ENCODE results near the gene DEPDC5.
"Not testable (repeated sequence)": the region's sequence is repeated elsewhere in the genome, so short reads cannot be mapped to it uniquely, and the experiment has no call there.

The DEPDC5 gene

GRCh38 chr22:31815383-31815814 lies 61.6 kb downstream of the DEPDC5 start:
- DNase-seq (ENCODE audit: low read depth): not testable (repeated sequence)

GRCh38 chr22:31816750-31817149 lies 62.9 kb downstream of the DEPDC5 start:
- no peak for DNase-seq (ENCODE audit: low read depth)

DNA sequence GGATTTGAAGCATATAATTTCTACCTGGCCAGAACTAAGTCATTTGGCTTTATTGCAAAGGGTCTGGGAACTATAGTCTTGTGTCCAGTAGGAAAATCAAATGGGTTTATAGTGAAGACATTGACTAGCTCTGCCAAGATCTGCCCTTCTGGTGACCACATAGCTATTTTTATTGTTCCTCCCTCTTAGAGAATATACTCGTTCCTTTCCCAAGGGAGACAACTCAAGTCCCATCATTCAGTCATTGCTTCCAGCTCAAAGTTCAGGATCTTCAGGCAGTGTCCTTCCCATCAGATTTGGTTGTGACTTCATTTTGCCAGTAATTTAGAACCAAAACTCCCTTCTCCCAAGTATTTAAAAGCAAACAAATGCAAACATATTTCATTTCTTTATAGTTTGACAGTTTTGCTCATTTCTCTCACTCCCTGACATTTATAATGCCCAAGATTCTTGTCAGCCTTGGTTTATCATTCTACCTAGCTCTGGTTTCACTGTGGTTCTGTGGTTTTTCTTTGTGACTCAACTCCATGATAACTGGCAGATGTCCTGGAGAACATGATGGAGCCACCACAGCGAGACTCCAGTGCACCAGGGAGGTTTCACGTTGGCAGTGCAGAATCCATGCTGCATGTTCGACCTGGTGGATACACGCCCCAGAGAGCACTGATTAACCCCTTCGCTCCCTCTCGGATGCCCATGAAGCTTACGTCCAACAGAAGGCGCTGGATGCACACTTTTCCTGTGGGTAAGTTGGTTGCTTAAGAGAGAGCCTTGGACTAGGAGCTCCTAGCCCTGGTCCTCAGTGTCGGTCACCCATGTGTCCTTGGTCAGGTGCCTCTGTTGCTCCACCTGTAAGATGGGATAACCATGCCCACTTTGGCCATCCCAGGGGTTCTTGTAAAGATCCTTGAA lies 64.9 kb downstream of the DEPDC5 start:
- no peak for DNase-seq (ENCODE audit: low read depth)

DNA sequence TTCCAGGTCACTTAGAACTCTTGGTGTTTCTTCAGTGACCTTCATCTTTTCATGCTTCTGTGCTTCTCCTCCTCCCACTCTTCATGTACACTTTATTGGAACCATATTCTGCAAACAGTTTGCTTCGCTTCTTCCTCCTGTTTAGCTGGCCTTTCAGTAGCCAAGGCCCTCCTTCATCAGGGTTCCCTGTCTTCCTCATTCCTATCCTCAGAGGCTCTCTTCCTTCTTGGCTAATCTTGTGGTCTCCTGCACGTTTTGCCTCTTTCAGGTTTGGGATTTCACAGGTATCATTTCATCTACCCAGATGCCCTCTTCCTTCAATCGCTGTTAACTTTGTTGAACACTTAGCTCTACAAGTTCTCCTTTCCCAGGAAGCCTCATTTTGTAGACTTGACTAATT lies 66.8 kb downstream of the DEPDC5 start:
- DNase-seq (ENCODE audit: low read depth): no peak

DNA sequence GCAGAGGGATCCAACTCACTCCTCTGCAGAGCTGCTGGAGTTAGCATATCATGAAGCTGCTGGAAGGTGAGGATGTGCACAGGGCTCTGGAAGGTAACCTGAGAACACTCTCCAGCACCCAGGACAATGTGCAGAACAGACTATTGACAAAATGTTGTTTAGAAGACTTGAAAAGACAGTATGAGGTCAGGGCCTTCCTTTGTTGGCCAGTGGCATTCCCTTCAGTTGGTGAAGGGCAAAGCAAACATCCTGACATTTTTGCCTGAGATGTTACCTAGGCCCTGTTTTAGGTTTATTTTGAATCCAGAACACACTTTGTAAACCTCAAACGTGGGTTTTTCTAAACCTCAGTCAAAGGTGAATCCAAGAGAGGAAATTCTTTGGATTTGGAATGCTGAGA lies 67.8 kb downstream of the DEPDC5 start:
- DNase-seq (ENCODE audit: low read depth): no peak

- DNase-seq (ENCODE audit: low read depth): no peak
Measured at GRCh38 chr22:31822523-31822922, 68.7 kb downstream of the DEPDC5 start.

GRCh38 chr22:31825513-31825912 lies 71.7 kb downstream of the DEPDC5 start:
- DNase-seq (ENCODE audit: low read depth): no peak

DNA sequence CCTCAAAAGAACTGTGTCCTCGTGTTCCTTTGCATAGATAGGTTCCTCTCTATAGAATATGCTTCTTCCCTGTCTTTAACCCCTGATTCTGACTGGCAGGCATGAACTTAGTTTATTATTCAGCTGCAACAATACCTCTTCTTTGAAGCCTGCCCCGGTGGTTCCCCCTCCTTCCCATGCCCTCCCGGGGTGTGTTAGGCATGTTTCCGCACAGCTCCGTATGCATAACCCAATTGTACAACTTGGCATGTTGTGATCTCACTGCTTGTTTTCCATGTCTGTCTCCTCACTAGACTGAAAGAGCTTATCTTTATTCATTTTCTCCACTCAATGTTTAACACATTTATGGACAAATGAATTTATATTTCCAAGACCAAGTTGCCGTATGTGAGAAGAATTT lies 72.6 kb downstream of the DEPDC5 start:
- DNase-seq (ENCODE audit: low read depth): no peak

DNA sequence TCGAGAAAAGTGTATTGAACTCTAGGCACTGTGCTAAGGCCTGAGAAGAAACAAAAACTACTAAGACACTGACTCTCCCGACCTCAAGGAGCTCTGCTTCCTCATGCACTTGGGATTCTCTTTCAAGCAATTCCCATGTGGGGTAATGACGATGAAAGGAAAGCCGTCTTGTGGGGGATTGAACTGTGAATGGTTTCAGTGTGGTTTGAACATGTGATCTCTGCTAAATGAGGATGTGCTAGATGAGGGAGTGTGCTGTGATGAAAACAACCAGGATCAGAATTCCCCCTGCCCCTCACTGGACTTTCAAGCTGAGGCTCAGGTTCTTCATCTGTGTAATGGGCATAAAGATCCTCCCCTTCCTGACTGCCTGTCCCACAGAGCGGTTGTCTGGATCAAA lies 74.9 kb downstream of the DEPDC5 start:
- DNase-seq (ENCODE audit: low read depth): no peak

GRCh38 chr22:31829505-31829904 lies 75.7 kb downstream of the DEPDC5 start:
- DNase-seq (ENCODE audit: low read depth): no peak

GRCh38 chr22:31830721-31831070 lies 76.9 kb downstream of the DEPDC5 start:
- DNase-seq (ENCODE audit: low read depth): no peak

- no peak for DNase-seq (ENCODE audit: low read depth)
Measured at GRCh38 chr22:31833930-31834329, 80.1 kb downstream of the DEPDC5 start.

- no peak for DNase-seq (ENCODE audit: low read depth)
Measured at GRCh38 chr22:31836010-31836409, 82.2 kb downstream of the DEPDC5 start.

GRCh38 chr22:31838917-31839316 lies 85.1 kb downstream of the DEPDC5 start:
- DNase-seq (ENCODE audit: low read depth): no peak

GRCh38 chr22:31839986-31840385 lies 86.2 kb downstream of the DEPDC5 start:
- DNase-seq (ENCODE audit: low read depth): no peak

- no peak for DNase-seq (ENCODE audit: low read depth)
Measured at GRCh38 chr22:31840585-31840984, 86.8 kb downstream of the DEPDC5 start.

DNA sequence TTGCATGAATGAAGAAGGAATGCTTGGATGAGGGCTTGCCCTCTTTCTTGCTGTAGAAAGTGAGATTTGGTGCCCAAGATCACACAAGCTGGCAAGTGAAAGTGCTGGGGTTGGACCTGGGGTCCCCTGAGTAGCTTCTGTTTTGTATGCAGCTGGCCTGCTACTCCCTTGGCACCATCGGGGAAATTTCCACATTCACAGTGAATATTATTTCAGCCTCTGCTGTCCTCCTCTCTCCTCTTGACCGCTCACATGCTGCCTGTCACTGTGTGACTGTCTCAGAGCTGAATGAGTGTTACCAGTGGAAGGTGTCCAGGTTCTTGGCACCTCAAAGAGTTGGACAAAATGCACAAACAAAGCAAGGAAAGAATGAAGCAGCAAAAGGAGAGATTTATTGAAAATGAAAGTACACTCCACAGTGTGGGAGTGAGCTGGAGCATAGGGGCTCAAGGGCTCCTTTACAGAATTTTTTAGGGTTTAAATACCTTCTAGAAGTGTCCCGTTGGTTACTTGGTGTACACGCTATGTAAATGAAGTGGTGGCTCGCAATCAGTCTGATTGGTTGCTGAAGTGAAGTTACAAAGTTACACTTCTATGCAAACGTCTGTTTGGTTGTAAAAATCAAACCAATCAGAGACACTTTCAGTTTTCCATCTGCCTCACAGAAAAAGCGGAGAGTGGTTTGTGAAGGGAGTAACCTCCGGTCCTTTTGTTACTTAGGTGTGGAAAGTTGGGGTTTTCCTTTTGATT lies 87.4 kb downstream of the DEPDC5 start:
- DNase-seq (ENCODE audit: low read depth): no peak

GRCh38 chr22:31843526-31843925 lies 89.7 kb downstream of the DEPDC5 start:
- DNase-seq (ENCODE audit: low read depth): no peak

DNA sequence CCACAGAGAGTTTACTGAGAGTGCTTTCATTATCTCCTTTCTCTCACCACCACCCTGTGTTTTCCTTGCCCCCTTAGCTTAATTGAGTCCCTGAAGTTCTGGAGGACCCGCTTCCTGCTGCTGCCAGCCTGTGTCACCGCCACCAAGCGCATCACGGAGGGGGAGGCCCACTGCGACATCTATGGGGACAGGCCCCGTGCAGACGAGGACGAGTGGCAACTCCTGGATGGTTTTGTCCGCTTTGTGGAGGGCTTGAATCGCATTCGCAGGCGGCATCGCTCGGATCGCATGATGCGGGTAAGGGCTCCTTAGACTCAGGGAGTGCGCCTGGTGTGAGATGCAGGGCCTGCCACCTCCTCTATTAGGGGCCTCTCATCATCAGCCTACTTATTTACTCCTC lies 91.1 kb downstream of the DEPDC5 start:
- DNase-seq (ENCODE audit: low read depth): no peak

DNA sequence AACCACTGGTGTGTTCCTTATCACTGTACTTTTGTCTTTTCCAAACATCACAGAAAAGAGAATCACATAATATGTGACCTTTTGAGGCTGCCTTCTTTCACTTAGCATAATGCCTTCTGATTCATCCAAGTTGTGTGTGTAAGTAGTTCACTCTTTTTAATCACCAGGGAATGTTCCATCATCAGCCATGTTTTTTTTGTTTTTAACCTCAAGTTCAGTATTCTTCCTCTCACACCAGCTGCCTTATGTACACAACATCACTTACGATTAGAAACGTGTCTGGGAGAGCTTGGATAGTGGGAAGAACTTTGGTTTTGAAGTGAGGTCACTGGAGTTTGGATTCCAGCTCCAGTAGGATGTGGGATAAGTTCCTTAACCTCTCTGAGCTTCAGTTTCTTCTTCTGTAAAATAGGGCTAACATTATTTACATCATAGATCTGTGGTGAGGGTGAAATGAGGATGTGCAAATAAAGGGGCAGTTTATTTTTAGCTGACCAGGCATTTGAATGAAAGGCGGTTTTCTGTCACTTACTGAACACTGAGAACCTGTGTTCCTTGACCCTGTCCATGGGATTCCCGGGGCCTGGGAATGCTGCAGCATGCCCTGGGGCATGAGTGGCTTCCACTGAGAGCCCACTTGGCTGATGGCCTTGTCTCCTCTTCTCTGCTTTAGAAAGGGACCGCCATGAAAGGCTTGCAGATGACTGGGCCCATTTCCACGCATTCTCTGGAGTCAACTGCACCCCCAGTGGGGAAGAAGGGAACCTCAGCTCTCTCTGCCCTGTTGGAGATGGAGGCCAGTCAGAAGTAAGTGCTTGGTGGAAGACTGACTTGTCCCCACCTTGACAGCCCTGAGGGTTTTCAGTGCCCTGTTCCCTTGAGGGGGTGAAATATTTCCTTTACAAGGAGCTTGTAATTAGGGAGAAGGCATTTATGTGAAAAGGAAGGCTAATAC lies 92.6 kb downstream of the DEPDC5 start:
- DNase-seq (ENCODE audit: low read depth): no peak

DNA sequence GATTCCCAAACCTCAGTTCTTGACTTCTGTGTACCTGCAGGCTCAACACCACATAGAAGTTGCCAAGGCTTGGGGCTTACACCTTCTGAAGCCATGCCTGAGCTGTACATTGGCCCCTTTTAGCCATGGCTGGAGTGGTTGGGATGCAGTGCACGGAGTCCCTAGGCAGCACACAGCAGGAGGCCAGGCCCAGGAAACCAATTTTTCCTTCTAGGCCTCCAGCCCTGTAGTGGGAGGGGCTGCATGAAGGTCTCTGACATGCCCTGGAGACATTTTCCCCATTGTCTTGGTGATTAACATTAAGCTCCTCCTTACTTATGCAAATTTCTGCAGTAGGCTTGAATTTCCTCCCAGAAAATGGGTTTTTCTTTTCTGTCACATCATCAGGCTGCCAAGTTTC lies 94.6 kb downstream of the DEPDC5 start:
- no peak for DNase-seq (ENCODE audit: low read depth)

DNA sequence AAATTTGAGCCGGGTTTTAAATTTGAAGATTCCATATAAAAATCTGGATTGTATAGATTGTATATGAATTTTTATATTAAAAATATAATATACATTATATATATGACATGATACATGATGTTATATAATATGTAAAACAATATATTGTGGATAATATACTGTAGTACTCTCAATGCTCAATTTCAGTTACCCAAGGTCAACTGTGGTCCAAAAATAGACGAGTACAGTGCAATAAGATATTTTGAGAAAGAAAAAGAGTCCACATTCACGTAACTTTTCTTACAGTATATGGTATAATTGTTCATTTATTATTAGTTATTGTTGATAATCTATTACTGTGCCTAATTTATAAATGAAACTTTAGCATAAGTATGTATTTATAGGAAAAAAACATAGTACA lies 96.3 kb downstream of the DEPDC5 start:
- DNase-seq (ENCODE audit: low read depth): no peak

All from T follicular helper cell (primary cell).